PFSK-1 (cell line): ENCODE data around the gene EXOSC9.

Experiments
- POLR2AphosphoS5 ChIP-seq: IDR thresholded peaks from 2 replicates; pipeline ENCODE4 v1.6.1; 2012; ENCODE audit warnings: low read depth, mild to moderate bottlenecking, control low read depth, low read length, moderate library complexity
- TAF1 ChIP-seq: IDR thresholded peaks from 2 replicates; pipeline ENCODE4 v1.6.1; 2012; ENCODE audit warnings: low read length, control low read depth, borderline replicate concordance; ENCODE audit not compliant: insufficient read depth

DNA sequence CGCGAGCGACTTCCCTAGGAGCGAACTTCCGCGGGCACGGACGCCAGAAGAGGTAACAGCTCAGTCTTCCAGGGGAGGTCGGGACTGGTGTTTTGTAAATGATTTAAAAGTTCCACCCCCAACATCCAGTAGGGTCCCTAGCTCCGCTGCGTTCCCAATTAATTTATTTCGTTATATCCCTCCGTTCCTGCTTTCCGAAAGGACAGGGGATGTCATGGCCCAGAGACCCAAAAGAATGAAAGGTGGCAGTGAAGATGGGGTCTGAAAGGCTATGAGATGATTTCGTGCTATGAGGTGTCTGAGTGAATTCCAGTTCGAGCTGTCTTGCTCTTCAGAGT, 35.8 kb upstream of the EXOSC9 start:
- TF ChIP-seq POLR2AphosphoS5, result no peak
- no peak for TF ChIP-seq TAF1
